B cell (primary cell): ENCODE data around the gene ATP8A2. TPM values are rescaled to one million over a fixed set of nuclear protein-coding genes. Genes with fewer than 3 reads are reported as not detected.

Experiments
- ATAC-seq: fragments of 200-7000 bp; cut with Tn5 transposase; one replicate; pipeline ENCODE4 v1.10.0; 2021; ENCODE audit warnings: low read depth, mild to moderate bottlenecking, moderate number of reproducible peaks, moderate library complexity
- CTCF ChIA-PET: fragments of 350-600 bp; sonication (Branson Sonifier 250); formaldehyde crosslinking; loops from one replicate; lab custom pipeline; 2021; ENCODE audit warnings: antibody characterized with exemption, inconsistent platforms; lab: Charles Lee
- POLR2A ChIA-PET: fragments of 350-600 bp; sonication (Branson Sonifier 250); formaldehyde crosslinking; loops from one replicate; lab custom pipeline; 2021; ENCODE audit warnings: antibody characterized with exemption; lab: Charles Lee
- DNase-seq: peaks from one replicate; pipeline ENCODE4 v3.0.0; 2013
- H2AFZ ChIP-seq: 2 replicates; pipeline ENCODE4 v1.6.1; 2012; ENCODE audit warnings: mild to moderate bottlenecking, low read depth, low read length; ENCODE audit not compliant: insufficient read depth, poor library complexity, severe bottlenecking
- H3K27ac ChIP-seq, 2 donors: 1 replicate in 1 of 2; 2 replicates in 1 of 2; pipeline ENCODE4 v1.5.1; 2012 to 2013; ENCODE audit warnings: low read length in 2 of 2, mild to moderate bottlenecking in 2 of 2, moderate library complexity in 1 of 2
- H3K27me3 ChIP-seq, 4 experiments: fragments of 200-600 bp in 1 of 4; sonication (generic) in 1 of 4; replicated peaks in 1 of 4; 1 replicate in 2 of 4; 2 replicates in 2 of 4; pipeline versions ENCODE4 v1.6.1 to v1.7.0; 2013 to 2016; ENCODE audit warnings: low read length in 3 of 4, mild to moderate bottlenecking in 2 of 4, mixed read lengths in 1 of 4, moderate library complexity in 1 of 4; ENCODE audit not compliant: insufficient read depth in 4 of 4, control insufficient read depth in 3 of 4; ENCODE audit errors: control extremely low read depth in 1 of 4
- H3K36me3 ChIP-seq, 2 experiments: replicated peaks in 1 of 2; 1 replicate in 1 of 2; 2 replicates in 1 of 2; pipeline versions ENCODE4 v1.6.1 to v1.7.1; 2013; ENCODE audit warnings: low read length in 1 of 2; ENCODE audit not compliant: insufficient read depth in 2 of 2, control insufficient read depth in 1 of 2; ENCODE audit errors: control extremely low read depth in 1 of 2, extremely low read depth in 1 of 2
- H3K4me1 ChIP-seq, 2 donors: fragments of 200-600 bp in 1 of 2; sonication (generic) in 1 of 2; 1 replicate in 1 of 2; 2 replicates in 1 of 2; pipeline versions ENCODE4 v1.5.1 to v1.6.1; 2013 to 2017; ENCODE audit warnings: low read length in 2 of 2; ENCODE audit not compliant: control insufficient read depth in 2 of 2, insufficient read depth in 2 of 2
- H3K4me2 ChIP-seq: replicated peaks from 2 replicates; pipeline ENCODE3; 2012; ENCODE audit warnings: mild to moderate bottlenecking, low read depth, low read length; ENCODE audit not compliant: poor library complexity, severe bottlenecking
- H3K4me3 ChIP-seq, 5 experiments: fragments of 200-600 bp in 1 of 5; sonication (generic) in 1 of 5; 1 replicate in 3 of 5; 2 replicates in 2 of 5; pipeline versions ENCODE4 v1.5.1 to v1.7.0; 2011 to 2016; ENCODE audit warnings: low read length in 4 of 5, mild to moderate bottlenecking in 4 of 5, low read depth in 2 of 5, control low read depth in 1 of 5, moderate library complexity in 1 of 5; ENCODE audit not compliant: insufficient read depth in 1 of 5; ENCODE audit errors: control extremely low read depth in 1 of 5, extremely low read depth in 1 of 5
- H3K79me2 ChIP-seq: fragments of 200-600 bp; sonication (generic); one replicate; pipeline ENCODE4 v1.6.0; 2016; ENCODE audit warnings: low read length; ENCODE audit not compliant: control insufficient read depth, insufficient read depth
- H3K9ac ChIP-seq: fragments of 200-600 bp; sonication (generic); 2 replicates; pipeline ENCODE4 v1.6.1; 2017; ENCODE audit warnings: mild to moderate bottlenecking, low read length, moderate library complexity
- H3K9me3 ChIP-seq, 3 donors: one replicate each; pipeline versions ENCODE4 v1.6.1 to v1.7.1; 2013; ENCODE audit warnings: low read length in 2 of 3; ENCODE audit not compliant: control insufficient read depth in 2 of 3, insufficient read depth in 1 of 3; ENCODE audit errors: control extremely low read depth in 1 of 3
- H4K20me1 ChIP-seq: 2 replicates; pipeline ENCODE4 v1.6.0; 2012; ENCODE audit warnings: mild to moderate bottlenecking, low read length; ENCODE audit not compliant: insufficient read depth, control insufficient read depth, poor library complexity, severe bottlenecking
- H3K27ac Mint-ChIP-seq: one replicate; pipeline ENCODE4 v1.8.0; 2021; ENCODE audit warnings: mixed read lengths
- H3K27me3 Mint-ChIP-seq: one replicate; pipeline ENCODE4 v1.8.0; 2021; ENCODE audit warnings: mixed read lengths
- H3K4me1 Mint-ChIP-seq: one replicate; pipeline ENCODE4 v1.8.0; 2021; ENCODE audit warnings: mixed read lengths
- H3K4me3 Mint-ChIP-seq: one replicate; pipeline ENCODE4 v1.8.0; 2021; ENCODE audit warnings: mixed read lengths
- H3K9me3 Mint-ChIP-seq: one replicate; pipeline ENCODE4 v1.8.0; 2022; ENCODE audit warnings: mixed read lengths; ENCODE audit not compliant: insufficient read depth
- EZH2 ChIP-seq: IDR thresholded peaks from 2 replicates; pipeline ENCODE4 v1.6.1; 2012; ENCODE audit warnings: borderline replicate concordance, low read depth, mild to moderate bottlenecking, moderate library complexity, low read length; ENCODE audit not compliant: insufficient read depth, poor library complexity, severe bottlenecking
- WGBS: methylation state at CpG from one replicate; pipeline ENCODE4 v1.1.5; 2013; ENCODE audit warnings: missing lambda C conversion rate; ENCODE audit not compliant: insufficient coverage; 5-methylcytosine and 5-hydroxymethylcytosine counted together
- intact Hi-C: fragments of 100-400 bp; cut with micrococcal nuclease; formaldehyde crosslinking; loops from one replicate; pipeline ENCODE4 v1.10.0; 2022
- polyA plus RNA-seq: library from polyadenylated mRNA; depleted of rRNA; stranded (reverse); fragments of >200 nt; gene quantifications from 2 replicates; pipeline ENCODE4 v1.2.3, GENCODE V29; 2012
- total RNA-seq, 2 donors: library from RNA; stranded (reverse); fragments of 120-200 nt in 1 of 2; gene quantifications; 1 replicate in 1 of 2; 2 replicates in 1 of 2; pipeline versions ENCODE4 v1.2.3 to v1.2.4, GENCODE V29; 2013 to 2022
- TF ChIP-seq, protein P1 (sequence below): fragments of 200-600 bp; IDR thresholded peaks from one replicate; pipeline ENCODE4 v1.8.0; 2022; ENCODE audit warnings: antibody characterized with exemption, mild to moderate bottlenecking

The ATP8A2 gene
- total and polyA plus RNA-seq, 2 donors (not counting 1 experiment from before 2014, with no cell fraction given): not detected

DNA sequence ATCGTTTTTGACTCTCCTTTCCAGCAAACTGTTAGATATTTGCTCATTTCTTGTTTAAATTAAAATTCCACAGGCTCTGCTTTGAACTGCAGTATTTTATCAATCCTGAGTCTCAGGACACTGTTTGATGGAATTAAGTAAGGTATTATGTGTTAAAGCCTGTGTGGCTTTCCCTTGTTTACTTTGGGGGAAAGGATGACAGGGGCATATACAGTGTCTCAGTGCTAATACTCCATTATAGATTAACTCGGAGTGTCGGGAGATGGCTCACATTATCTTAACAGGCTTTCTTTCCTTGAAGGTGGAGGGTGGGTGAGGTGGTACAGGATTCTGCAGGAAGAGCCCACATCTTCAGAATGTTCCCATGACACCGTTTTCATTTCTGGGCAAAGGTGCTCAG is 595.4 kb downstream of the ATP8A2 start:
- no peak overlapping the region for H3K9ac ChIP-seq
- H3K4me3 Mint-ChIP-seq: no peak overlapping the region
- POLR2A ChIA-PET: no interaction called here
- whole genome bisulfite sequencing: no CpG with 5 or more reads among the region's 4 CpGs
- no peaks in the 10 kb centered on the region for H3K27me3 ChIP-seq
- no peaks in the 10 kb centered on the region for H3K9me3 ChIP-seq
- intact Hi-C loops: no loop called here
- H3K27me3 Mint-ChIP-seq: no peaks in the 10 kb centered on the region
- H4K20me1 ChIP-seq: no peaks in the 10 kb centered on the region
- no peak overlapping the region for H3K27ac ChIP-seq
- no peaks in the 10 kb centered on the region for H3K36me3 ChIP-seq
- H3K27ac Mint-ChIP-seq: no peak overlapping the region
- no peaks in the 10 kb centered on the region for H3K79me2 ChIP-seq
- no peaks in the 10 kb centered on the region for H3K4me1 ChIP-seq
- H3K4me1 Mint-ChIP-seq: no peaks in the 10 kb centered on the region
- no peaks in the 10 kb centered on the region for H3K9me3 Mint-ChIP-seq
- H3K4me2 ChIP-seq: no peak overlapping the region
- H3K4me3 ChIP-seq: no peak overlapping the region
- DNase-seq: no peak
- CTCF ChIA-PET: no interaction called here
- TF ChIP-seq, protein P1, sequence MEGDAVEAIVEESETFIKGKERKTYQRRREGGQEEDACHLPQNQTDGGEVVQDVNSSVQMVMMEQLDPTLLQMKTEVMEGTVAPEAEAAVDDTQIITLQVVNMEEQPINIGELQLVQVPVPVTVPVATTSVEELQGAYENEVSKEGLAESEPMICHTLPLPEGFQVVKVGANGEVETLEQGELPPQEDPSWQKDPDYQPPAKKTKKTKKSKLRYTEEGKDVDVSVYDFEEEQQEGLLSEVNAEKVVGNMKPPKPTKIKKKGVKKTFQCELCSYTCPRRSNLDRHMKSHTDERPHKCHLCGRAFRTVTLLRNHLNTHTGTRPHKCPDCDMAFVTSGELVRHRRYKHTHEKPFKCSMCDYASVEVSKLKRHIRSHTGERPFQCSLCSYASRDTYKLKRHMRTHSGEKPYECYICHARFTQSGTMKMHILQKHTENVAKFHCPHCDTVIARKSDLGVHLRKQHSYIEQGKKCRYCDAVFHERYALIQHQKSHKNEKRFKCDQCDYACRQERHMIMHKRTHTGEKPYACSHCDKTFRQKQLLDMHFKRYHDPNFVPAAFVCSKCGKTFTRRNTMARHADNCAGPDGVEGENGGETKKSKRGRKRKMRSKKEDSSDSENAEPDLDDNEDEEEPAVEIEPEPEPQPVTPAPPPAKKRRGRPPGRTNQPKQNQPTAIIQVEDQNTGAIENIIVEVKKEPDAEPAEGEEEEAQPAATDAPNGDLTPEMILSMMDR: no peak
- TF ChIP-seq EZH2: no peak
- ATAC-seq: no peak
- H2AFZ ChIP-seq: no peak overlapping the region

DNA sequence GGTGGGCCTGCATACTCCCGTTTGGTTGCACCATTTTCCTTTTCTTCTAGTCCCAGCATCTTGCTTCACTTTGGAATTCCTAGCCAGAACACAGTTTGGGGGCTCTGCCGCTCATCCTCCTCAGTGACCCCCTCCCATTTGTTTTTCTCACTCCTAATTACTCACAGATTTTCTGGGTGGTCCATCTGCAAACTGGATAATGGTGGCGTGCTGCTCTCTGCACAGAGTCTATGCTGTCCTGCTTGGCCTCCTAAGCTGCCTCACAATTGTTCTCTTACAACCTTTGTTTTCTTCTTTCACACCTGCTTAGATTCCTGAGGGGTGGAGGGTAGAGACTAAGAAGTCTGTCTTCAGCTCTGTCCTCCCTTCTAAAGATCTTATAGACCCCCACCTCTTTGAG is 599.3 kb downstream of the ATP8A2 start:
- Mint-ChIP-seq H3K4me3 (no peak overlapping the region), H3K4me1 (no peaks in the 10 kb centered on the region), H3K9me3 (no peaks in the 10 kb centered on the region), H3K27ac (no peak overlapping the region), H3K27me3 (peaks cover 8% of the 10 kb centered on the region)
- no peak overlapping the region for H2AFZ ChIP-seq
- TF ChIP-seq, protein P1: no peak
- no peak for TF ChIP-seq EZH2
- ATAC-seq (no peak), DNase-seq (no peak)
- no peak overlapping the region for H3K9ac ChIP-seq
- H4K20me1 ChIP-seq: no peaks in the 10 kb centered on the region
- no peak overlapping the region for H3K4me2 ChIP-seq
- no peaks in the 10 kb centered on the region for H3K27me3 ChIP-seq
- WGBS: 83% methylated on average over 3 of the region's 3 CpGs
- no peaks in the 10 kb centered on the region for H3K79me2 ChIP-seq
- H3K27ac ChIP-seq: no peak overlapping the region
- no peaks in the 10 kb centered on the region for H3K9me3 ChIP-seq
- H3K4me1 ChIP-seq: no peaks in the 10 kb centered on the region
- CTCF ChIA-PET: no interaction called here
- POLR2A ChIA-PET: no interaction called here
- no peaks in the 10 kb centered on the region for H3K36me3 ChIP-seq
- intact Hi-C loops: no loop called here
- no peak overlapping the region for H3K4me3 ChIP-seq
